ENCODE data around the gene CKS1B.

CKS1B gene

DNA sequence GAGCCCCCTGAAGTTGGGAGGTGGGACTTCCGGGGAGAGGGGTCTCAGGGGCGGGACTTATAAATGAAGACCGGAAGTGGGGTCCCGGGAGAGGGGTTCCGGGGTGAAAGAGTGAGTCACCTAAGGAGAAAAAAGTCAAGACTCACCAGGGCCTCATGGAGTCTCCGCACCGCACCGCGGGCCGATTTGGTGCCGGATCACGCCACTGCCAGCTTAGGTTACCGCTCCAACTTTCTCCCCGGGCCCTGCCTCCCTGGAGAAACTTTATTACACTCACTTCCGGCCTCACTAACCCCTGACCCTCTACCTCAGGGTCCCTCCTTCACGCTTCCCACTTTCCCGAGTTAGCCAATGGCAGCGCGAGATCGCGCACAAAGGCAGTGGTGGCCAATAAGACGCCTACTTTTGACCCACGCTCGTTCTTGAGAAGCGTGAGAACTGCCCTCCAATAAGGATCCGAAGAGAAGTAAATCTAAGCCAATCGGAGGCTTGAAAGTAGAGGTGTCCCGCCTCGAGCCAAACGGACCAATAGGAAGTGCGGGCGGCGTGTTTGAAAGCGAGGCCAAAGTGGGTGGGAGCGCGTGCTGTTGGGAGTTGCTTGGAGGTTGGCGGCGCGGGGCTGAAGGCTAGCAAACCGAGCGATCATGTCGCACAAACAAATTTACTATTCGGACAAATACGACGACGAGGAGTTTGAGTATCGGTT is at the start of gene CKS1B:
TSS of gene CKS1B (plus strand) at position 580 of the 706 bp plus-strand sequence. CDS start at position 645, 65 bp downstream.
- DNase-seq, result peak; percentile 100

DNA sequence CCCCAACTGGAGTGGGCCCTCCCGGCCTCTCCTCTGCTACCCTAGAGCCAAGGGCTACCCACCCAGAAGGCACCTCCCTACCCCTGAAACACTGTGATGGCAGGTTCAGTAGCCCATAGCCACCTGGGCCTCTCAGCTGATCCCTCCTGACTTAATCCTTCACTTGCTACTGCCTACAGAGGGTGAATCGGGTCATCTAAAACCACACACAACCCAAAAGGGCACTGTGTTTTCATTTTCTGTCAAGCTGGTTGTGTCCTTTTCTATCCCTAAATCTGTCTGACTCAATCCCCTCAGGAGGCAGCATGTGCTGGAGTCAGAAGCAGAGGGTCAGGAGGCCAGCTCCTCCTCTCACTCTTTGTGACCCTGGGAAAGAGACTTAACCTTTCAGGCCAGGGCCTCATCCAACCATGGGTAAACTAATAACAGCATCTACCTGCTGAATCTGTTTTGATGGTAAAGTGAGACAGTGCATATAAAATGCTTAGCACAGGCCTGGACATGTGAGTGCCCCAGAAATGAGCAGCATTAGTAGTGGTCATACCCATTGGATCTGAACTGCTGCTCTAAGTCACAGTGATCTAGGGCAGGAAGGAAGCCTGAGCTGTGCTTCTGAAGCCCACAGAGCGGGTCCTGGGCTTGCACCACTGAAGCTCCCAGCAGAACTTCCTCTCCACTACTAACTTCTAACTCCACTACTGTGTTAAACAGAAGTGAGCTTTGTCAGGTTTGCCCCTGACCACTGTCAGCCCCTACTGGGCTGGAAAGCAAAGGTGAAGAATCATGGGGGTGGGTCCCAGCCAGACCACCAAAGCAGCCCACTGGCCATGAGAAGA is 48.9 kb upstream of the CKS1B start:
- no peak for DNase-seq

DNA sequence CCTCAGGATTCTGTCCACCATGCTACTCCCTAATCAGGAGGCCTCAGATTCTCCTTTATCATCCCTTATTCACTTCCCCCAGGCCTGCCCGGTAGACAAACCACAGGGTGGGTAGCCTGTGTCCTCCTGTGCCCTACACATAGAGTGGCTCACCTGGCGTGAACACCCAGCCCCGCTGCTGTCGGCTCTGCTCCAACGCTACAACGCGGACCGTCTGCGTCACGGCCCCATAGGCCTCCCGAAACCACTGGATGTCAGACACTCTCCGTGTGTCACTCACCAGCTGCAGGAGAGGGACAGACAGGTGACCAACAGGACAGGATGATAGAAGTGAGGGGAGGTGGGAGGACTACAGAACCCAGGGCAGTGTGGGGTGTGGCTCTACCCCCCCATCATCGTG is 48.3 kb upstream of the CKS1B start:
- DNase-seq, result no peak

DNA sequence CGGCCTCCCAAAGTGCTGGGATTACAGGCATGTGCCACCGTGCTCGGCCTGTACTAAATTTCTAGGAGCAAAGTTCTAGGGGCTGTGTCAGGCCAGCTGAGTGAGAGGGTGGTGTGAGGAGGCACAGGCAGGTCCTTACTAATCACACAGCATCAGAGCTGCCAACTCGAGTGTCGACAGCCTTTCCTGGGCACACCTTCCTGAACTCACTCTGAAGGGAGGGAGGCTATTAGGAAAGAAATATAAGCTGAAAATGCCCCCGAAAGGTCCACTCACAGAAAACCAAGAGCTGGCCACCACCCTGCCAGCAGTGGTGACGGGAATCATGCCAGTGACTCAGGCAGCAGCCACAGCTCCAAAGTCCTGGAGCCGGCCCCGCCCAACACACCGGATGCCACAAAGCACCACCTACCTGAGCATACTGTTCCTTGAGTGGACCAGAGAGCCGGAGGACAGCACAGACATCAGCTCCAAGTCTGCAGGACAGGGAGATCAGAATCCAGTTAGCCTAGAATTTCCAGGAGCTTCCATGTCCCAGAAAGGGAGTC is 42.5 kb upstream of the CKS1B start:
- peak; percentile 75 for DNase-seq

DNA sequence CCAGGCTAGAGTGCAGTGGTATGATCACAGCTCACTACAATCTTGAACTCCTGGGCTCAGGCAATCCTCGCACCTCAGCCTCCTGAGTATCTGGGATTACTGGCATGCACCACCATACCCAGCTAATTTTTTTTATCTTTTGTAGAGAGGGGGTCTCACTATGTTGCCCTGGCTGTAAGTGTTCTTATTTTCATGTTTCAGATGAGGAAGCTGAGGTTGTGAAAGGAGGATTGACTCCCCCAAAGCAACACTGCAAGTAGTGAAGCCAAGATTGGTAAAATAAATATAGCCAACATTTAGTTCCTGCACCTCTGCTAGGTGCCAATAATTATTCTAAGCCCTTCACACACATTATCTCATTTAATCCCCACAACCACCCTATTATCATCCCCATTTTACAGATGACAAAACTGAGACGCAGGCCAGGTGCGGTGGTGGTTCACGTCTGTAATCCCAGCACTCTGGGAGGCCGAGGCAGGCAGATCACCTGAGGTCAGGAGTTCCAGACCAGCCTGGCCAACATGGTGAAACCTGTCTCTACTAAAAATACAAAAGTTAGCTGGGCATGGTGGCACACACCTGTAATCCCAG is 40.0 kb upstream of the CKS1B start:
- no peak for DNase-seq

DNA sequence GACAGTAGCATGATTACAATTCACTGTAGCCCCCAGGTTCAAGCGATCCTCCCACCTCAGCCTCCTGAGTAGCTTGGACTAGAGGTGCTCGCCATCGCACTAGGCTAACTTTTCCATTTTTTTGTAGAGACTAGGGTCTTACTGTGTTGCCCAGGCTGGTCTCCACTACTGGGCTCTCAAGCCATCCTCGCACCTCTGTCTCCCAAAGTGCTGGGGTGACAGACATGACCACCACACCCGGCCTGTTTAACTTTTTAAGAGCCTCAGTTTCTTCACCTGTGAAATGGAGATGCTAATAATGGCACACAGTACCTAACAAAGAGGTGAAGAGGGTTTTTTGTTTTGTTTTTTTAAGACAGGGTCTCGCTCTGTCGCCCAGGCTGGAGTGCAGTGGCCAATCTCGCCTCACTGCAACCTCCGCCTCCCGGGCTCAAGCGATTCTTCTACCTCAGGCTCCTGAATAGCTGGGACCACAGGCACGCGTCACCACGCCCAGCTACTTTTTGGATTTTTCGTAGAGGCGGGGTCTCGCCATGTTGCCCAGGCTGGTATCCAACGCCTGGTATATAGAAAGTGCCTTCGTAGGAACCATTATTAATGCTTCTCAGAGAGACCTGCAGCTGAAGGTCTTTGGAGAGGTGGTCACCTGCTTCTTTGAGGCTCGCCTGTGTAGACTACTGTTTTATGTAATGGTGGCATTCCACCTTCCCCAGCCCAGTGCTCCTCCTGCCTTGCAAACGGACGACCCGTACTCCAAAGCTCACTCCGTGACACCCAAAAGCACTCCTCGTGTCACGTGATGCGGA is 38.5 kb upstream of the CKS1B start:
- DNase-seq, result no peak

DNA sequence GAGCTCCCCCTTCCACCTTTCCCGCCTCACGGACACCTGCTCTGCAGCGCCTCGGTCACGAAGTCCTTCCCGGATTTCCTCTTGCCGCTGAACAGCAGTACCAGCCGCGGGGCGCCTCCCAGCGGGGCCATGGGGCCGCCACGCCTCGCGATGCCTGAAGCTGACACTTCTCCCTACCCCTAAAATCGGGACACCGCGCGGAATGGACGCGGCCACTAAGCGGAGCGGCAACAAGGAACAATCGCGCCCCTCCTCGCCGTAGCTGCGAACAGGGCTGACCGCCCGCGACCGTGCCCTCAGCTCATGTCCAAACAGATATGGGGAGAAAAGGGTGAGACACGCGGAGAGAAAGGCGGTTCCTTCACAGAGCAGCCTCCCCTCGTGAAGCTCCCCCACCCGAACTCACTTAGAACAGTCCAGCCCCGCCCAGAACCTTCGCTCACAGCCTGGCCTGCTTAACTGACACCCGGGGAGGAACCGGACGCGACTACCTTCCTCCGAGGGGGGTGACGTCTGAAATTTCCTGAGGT is 37.9 kb upstream of the CKS1B start, which contains the start of gene PMVK:
TSS of gene PMVK (minus strand) at position 165 of the 530 bp plus-strand sequence. CDS start at position 131, 34 bp downstream.
- peak; percentile 98 for DNase-seq

DNA sequence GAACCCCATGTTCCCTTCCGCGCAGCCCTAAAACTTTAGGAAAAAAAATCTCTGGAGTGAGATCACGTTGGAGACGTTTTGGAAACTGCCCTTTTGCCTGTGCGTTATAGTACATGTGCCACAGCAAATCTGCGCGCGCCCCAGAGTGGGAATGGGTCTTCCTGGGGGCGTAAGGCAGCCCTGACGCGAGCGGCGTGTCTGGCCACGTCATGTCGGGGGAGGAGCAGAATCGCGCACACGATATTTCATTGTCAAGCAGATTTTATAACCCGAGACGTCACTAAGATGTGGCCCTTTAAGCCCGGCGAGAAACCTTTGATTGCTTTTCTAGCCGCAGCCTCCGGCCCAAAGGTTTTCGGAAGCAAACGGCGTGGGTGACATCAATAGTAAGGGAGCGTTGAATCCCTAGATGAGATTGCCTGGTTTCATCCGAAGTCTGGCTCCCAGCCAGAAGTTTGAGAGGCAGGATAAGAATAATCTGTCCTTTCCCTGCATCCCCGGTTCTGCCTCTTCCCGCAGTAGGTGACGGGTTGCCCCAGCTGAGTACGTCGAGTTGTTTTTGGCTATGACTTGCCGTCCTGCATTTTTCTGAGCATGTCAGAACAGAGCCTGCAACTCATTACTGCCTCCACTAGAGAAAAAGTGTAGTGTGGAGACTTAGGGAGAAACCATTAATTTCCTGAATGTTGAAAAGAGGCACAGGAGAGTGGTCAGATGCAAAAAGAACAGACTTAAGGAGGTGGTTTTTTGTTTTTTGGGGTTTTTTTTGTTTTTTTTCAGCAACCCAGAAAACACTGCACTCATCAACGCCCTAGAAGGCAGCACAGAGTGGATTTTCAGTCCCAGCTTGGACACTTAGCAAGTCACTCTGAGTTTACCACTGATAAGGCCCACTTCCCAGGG is 37.1 kb upstream of the CKS1B start:
- DNase-seq, result peak; percentile 96

DNA sequence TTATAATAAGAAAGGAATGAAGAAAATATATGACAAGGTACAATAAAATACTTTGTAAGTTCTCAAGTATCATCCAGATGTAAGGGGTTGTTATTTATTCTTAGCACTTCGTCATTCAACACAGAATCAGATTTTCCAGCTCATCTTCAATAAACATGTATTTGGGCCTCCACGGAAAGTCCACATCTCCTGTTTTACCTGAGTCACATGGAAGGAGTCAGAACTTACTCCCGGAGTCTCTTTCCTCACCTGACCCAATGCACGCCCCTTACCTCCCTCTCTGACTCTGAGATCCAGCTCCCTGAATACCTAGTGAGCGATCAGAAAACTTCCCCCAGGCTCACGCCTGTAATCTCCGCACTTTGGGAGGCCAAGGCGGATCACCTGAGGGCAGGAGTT is 36.5 kb upstream of the CKS1B start:
- DNase-seq, result no peak

DNA sequence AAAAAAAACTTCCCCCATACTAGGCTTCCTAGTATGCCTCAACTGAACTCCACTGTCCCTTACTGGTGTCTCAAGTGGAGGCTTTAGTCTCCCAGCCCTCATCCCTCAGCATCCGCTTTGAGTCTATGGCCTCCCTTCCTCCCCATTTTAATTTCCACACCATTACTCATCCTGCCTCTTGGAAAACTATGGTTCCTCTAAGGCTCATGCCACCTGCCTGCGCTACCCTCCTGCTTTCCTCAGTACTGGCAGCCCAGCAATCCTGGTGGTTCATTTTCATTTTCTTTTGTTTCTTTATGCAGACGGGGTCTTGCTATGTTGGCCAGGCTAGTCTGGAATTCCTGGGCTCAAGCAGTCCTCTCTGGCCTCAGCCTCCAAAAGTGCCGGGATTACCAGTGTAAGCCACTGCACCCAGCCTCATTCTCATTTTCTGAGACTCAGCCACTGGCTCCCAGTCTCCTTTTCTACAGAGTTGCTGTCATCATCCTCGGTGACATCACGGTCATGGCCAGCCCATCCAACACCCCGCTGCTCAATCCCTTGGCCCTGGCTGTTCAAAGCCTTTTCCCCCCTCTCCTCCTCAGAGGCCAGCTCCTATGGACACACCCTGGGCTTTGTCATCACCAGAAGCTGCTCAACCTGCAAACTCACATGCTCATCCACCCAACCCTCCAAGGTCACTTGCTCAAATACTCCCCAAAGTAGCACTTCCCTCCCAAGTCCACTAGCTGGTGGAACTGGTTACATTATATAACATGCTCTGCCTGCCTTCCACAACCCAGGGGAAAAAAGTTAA is 35.7 kb upstream of the CKS1B start:
- no peak for DNase-seq

DNA sequence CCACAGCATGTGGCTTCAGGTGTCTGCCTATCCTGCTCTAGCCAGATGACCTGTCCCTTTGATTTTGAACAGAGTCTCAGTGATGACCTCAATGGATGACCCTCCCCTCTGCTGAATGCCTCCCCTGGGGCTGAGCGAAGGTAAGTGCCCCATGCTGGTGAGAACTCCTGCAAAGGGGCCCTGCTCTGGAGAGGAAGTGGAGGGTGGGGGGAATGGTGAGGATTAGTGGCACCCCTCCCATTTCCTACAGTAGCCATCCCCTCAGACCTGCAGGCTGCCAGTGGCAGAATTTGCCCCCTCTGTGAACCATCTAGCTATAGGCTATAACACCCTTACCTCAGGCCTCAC is 34.3 kb upstream of the CKS1B start:
- DNase-seq, result no peak

DNA sequence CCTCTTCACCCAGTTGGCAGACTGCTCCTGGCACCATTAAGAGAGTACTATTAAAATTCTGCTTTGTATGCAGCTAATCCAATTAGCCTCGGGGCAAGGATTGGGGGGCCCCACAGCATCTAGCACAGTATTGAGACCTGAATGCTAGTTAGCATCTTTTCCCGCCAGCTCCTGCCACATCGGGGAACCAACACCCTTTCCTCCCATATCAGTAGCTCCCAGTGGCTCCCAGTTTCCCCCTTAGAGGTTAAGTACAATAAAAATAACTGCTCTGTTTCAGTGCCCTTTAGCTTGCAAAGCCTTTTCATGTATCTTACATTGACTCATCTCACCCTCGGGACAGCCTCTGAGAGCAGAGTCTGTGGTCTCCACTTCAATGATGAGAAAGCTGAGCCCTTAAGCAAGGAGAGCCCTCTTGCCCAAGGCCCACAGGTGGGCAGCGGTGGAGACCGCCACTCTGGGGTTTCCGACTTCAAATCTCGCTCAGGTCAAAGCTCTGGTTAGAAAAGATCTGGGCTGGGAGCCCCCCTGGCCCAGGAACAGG is 33.8 kb upstream of the CKS1B start:
- DNase-seq, result no peak

DNA sequence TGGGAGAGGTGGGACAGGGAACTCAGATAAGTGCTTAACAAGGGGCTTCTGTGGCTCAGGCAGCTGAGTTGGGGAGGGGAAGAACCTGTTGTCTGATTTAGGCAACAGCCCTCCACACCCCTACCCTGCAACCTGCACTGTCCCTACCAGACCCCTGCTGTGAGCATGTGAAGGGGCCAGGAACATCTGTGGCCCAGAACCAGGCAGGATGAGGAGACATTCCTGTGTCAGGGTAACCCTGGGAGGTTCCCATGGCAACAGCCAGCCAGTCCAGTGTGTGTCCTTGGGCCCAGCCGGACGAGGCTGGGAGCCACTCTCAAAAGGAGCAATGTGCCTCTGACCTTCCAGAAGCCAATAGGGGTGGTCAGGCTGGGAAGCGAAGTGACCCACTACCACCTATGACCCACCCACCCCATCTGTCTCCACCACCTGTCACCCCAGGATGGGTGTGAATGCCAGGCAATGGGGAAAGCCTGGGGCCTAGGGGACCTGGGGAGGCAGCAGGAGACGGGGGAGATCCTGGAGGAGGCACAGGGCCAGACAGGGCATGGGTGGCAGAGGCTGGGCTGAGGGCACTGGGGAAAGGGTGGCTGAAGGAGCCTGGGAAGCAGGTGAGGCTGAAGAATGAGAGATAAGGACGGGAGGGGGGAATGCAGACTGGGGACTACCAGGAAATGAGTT is 33.0 kb upstream of the CKS1B start:
- DNase-seq, result peak; percentile 48

DNA sequence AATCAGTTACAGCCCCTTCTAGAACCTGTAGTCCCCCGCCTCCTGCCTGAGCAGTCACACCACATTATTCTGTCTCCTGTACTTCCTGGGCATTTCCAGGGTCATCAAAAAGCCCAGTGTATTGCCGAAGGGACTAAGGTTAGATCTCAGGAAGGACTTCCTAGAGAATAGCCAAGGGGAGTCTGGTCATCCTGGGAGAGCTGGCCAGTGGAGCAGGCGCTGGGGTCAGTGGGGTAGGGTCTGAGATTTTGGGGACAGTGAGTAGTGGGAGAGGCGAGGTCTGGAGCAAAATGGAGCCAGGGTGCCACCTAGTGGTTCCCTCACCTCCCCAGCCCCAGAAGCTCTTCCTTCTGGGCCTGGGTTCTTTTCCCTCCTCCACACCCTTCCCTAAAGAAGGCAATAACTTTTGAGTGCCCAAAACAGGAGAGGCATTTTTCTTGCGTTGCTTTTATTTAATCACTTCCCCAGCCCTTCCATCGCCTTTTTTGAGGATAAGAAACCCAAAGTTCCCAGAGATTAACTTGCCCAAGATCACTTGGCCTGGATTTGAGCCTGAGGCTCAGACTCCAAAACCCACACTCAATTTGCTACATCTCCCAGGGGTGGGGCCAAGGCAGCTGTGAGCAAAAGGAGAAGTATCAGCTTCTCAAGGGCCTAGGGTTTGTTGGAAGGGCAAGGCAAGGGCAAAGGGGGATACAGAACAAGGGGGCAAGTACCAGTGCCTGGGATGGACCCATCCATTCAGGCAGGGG is 30.7 kb upstream of the CKS1B start:
- DNase-seq, result peak; percentile 59

DNA sequence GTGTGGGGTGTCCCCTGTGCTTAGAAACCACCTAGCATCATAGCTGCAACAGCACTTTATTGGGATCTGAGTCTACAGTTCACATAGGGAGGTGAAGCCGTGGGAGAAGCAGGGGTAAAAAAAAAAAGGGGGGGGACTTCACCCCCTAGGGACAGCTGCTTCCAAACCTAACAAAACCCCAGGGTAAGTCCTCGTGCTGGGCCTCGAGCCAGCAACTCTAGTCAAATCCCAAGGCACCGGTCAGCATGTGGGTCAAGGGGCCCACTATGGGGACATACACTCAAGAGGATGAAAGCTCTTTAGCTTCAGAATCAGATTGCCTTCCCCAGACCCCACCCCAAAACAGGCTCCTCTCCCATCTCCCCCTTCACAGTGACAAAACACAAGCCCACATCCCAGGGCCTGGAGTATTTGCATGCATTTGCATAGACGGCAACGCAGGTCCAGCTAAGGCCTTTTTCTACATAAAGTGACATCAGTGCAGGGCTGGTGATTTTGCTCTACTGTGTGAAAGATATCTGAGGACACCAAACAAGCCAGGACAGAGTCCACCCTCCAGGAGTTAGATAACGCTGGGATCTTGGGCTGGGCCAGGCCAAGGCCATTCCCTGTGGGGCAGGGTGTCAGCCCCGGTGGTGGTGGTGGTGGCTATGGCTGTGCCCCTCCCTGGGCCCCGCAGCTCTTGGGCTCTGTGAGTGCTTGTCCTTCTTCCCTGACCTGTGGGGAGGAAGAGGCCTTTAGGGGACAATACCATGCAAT is 29.9 kb upstream of the CKS1B start:
- DNase-seq, result no peak

DNA sequence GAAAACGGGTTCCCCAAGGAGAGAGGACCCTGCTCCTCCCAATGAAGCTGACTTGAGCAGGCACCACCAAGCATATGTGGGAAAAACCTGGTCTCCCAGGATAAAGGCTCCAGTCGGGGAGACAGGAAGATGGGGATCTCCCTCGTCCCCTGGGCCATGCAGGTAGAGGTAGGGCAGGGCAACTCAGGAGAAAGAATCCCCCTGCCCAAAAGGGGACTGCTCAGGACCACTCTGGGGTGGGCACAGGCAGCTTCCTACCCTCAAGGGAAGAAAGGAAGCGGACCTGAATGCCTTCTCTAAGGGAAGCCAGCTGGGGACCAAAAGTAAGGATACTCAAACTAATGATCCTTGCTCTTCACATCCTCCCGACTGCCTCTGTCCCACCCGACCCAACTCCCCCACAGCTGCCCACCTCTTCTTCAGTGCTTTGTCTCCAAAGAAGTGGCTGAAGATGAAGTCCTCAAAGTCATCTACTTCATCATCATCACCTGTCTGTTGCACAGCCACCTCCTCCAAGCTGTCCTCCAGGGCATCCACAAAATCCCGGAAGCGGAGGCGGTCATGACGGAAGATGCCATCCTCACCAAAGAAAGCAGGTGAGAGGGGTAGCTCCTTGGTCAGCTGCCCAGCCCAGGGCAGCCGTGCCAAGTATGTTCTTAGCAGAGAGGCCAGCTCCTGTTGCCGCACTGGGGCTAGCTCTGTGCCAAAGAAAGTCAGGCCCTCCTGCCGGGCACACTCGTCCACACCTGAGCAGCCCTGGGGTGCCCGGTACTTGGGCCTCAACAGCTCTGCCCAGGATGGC is 29.1 kb upstream of the CKS1B start:
- DNase-seq, result no peak
